ENCODE data around the gene ARIH2. TPM values are rescaled to one million over a fixed set of nuclear protein-coding genes. Genes with fewer than 3 reads are reported as not detected.

ARIH2 gene
- total and polyA plus RNA-seq, 9 of the 15 experiments (the other 6 are each of a cell fraction or from before 2014, with no cell fraction given): 27.0 to 120 (median 108) TPM

DNA sequence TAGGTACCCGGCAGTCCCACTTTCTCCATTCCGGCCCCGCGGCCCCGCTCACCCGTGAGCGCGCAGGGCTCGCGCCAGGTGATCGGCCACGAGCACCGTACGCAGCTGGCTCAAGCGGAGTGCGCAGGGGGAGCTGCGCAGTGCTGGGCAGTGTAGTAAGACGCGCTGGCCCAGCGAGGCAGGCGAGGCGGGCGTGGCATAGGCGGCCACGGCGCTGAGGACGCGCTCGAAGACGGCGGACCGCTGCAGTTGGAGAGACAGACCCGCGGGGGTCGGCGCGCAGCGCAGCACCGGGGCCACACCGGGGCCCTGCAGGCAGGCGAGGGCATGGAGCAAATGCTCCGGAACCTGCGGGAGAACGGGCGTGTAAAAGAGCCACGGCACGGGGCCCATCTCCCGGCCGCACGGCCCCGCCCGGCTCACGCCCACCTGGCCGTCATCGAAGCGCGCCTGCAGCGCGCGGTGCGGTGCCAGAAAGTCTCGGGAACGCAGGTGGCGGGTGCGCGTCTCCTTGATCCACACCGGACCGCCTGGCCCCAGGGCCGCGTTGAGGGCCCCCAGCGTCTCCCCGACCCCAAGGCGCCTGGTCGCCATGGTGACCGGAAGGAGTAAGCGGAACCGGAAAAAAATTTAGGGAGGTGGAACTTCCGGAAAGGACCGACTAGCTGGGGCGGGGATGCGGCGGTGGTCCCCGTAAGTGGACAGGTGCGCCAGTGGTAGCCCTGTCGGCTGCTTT, 99.5 kb downstream of the ARIH2 start, which contains the start of gene DALRD3 (continued):
- TF ChIP-seq ZNF668 (CRISPR knock-in tag; IDR thresholded peaks at IDR 0.05): no peak
- TF ChIP-seq ZFP30 (CRISPR knock-in tag; IDR thresholded peaks at IDR 0.05; ENCODE audit: borderline replicate concordance): no peak
- TF ChIP-seq MAFK (IDR thresholded peaks at IDR 0.05; ENCODE audit: low read length): no peak
- no peak for TF ChIP-seq PCBP2 (IDR thresholded peaks at IDR 0.05; ENCODE audit: low read depth, low read length, poor library complexity, severe bottlenecking)
- peak; percentile 58 for TF ChIP-seq NR2C2 (CRISPR knock-in tag; IDR thresholded peaks at IDR 0.05)
- peak; percentile 45 for TF ChIP-seq NR2C2 (tag; IDR thresholded peaks at IDR 0.05)
- peak; percentile 41 for TF ChIP-seq SUPT5H (IDR thresholded peaks at IDR 0.05)
- TF ChIP-seq POLR2AphosphoS5 (IDR thresholded peaks at IDR 0.05; ENCODE audit: control insufficient read depth, insufficient read depth, low read depth, low read length): no peak
- TF ChIP-seq ADNP (tag; IDR thresholded peaks at IDR 0.05): no peak
- TF ChIP-seq ZNF239 (CRISPR knock-in tag; IDR thresholded peaks at IDR 0.05): no peak
- TF ChIP-seq ZC3H4 (CRISPR knock-in tag; IDR thresholded peaks at IDR 0.05; ENCODE audit: borderline replicate concordance): no peak
- no peak for TF ChIP-seq NEUROD1 (IDR thresholded peaks at IDR 0.05; ENCODE audit: borderline replicate concordance, low read depth, low read length, partially characterized antibody)
- no peak for TF ChIP-seq HMG20A (CRISPR knock-in tag; conservative IDR thresholded peaks at IDR 0.05)
- TF ChIP-seq ZNF644 (tag; IDR thresholded peaks at IDR 0.05; ENCODE audit: low read depth): no peak
- TF ChIP-seq, protein P1, sequence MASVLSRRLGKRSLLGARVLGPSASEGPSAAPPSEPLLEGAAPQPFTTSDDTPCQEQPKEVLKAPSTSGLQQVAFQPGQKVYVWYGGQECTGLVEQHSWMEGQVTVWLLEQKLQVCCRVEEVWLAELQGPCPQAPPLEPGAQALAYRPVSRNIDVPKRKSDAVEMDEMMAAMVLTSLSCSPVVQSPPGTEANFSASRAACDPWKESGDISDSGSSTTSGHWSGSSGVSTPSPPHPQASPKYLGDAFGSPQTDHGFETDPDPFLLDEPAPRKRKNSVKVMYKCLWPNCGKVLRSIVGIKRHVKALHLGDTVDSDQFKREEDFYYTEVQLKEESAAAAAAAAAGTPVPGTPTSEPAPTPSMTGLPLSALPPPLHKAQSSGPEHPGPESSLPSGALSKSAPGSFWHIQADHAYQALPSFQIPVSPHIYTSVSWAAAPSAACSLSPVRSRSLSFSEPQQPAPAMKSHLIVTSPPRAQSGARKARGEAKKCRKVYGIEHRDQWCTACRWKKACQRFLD (CRISPR knock-in tag; IDR thresholded peaks at IDR 0.05): peak; percentile 65; the same call in 1 of the 2 replicates
- TF ChIP-seq, protein P2, sequence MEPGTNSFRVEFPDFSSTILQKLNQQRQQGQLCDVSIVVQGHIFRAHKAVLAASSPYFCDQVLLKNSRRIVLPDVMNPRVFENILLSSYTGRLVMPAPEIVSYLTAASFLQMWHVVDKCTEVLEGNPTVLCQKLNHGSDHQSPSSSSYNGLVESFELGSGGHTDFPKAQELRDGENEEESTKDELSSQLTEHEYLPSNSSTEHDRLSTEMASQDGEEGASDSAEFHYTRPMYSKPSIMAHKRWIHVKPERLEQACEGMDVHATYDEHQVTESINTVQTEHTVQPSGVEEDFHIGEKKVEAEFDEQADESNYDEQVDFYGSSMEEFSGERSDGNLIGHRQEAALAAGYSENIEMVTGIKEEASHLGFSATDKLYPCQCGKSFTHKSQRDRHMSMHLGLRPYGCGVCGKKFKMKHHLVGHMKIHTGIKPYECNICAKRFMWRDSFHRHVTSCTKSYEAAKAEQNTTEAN (CRISPR knock-in tag; IDR thresholded peaks at IDR 0.05): no peak
- TF ChIP-seq NFE2L1 (tag; IDR thresholded peaks at IDR 0.05; ENCODE audit: borderline replicate concordance, low read depth): no peak
- TF ChIP-seq ARID1B (IDR thresholded peaks at IDR 0.05): no peak
- TF ChIP-seq ZNF583 (CRISPR knock-in tag; IDR thresholded peaks at IDR 0.05): no peak
- no peak for TF ChIP-seq HMG20B (CRISPR knock-in tag; IDR thresholded peaks at IDR 0.05)
- no peak for TF ChIP-seq CEBPG (CRISPR knock-in tag; IDR thresholded peaks at IDR 0.05)
- no peak for TF ChIP-seq CEBPG (tag; conservative IDR thresholded peaks at IDR 0.05 in 1 of 2, IDR thresholded peaks at IDR 0.05 in 1 of 2)
- TF ChIP-seq, protein P3, sequence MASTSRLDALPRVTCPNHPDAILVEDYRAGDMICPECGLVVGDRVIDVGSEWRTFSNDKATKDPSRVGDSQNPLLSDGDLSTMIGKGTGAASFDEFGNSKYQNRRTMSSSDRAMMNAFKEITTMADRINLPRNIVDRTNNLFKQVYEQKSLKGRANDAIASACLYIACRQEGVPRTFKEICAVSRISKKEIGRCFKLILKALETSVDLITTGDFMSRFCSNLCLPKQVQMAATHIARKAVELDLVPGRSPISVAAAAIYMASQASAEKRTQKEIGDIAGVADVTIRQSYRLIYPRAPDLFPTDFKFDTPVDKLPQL (IDR thresholded peaks at IDR 0.05; ENCODE audit: extremely low read depth, insufficient read length): no peak
- TF ChIP-seq PML (IDR thresholded peaks at IDR 0.05; ENCODE audit: low read length): no peak
- TF ChIP-seq RBM14 (IDR thresholded peaks at IDR 0.05; ENCODE audit: borderline replicate concordance, insufficient read depth, low read depth, low read length): no peak
- TF ChIP-seq ZNF134 (CRISPR knock-in tag; conservative IDR thresholded peaks at IDR 0.05): no peak
- TF ChIP-seq, protein P4, sequence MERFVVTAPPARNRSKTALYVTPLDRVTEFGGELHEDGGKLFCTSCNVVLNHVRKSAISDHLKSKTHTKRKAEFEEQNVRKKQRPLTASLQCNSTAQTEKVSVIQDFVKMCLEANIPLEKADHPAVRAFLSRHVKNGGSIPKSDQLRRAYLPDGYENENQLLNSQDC (CRISPR knock-in tag; IDR thresholded peaks at IDR 0.05): no peak
